ENCODE results near the gene ASXL3.

Gene ASXL3

DNA sequence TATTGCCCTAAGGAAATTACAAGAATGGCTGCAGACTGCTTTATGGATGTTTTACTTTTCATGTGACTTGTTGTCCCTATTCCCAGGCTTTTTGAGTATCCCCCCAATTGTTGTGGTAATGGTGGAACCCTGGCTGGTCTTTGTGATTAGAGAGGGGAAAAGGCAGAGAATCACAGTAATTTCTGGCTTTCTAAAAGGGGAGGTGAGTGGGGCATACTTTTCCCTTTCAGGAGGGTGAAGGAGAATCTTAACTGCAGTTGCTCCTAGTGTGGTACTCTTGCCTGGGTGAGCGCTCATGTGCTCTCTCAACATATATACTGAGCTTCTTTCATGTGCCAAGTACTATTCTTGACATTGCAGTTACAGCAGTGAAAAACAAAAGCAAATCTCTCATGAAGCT lies 69.3 kb downstream of the ASXL3 start:
- DNase-seq (ENCODE audit: low read depth in 1 of 2, low spot score in 1 of 2) = no peak
- H3K27me3 ChIP-seq (ENCODE audit: insufficient read depth, poor library complexity, severe bottlenecking) = no peaks in the 10 kb centered on the region
- H3K4me3 ChIP-seq (replicated peaks; ENCODE audit: insufficient read depth, low read length) = no peak overlapping the region
- TF ChIP-seq POLR2AphosphoS5 (IDR thresholded peaks at IDR 0.05; ENCODE audit: low read depth) (no peak), SPI1 (IDR thresholded peaks at IDR 0.05; ENCODE audit: borderline replicate concordance, low read depth) (no peak), GABPA (IDR thresholded peaks at IDR 0.05; ENCODE audit: low read depth) (no peak)
- TF ChIP-seq, protein P1, sequence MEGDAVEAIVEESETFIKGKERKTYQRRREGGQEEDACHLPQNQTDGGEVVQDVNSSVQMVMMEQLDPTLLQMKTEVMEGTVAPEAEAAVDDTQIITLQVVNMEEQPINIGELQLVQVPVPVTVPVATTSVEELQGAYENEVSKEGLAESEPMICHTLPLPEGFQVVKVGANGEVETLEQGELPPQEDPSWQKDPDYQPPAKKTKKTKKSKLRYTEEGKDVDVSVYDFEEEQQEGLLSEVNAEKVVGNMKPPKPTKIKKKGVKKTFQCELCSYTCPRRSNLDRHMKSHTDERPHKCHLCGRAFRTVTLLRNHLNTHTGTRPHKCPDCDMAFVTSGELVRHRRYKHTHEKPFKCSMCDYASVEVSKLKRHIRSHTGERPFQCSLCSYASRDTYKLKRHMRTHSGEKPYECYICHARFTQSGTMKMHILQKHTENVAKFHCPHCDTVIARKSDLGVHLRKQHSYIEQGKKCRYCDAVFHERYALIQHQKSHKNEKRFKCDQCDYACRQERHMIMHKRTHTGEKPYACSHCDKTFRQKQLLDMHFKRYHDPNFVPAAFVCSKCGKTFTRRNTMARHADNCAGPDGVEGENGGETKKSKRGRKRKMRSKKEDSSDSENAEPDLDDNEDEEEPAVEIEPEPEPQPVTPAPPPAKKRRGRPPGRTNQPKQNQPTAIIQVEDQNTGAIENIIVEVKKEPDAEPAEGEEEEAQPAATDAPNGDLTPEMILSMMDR (IDR thresholded peaks at IDR 0.05; ENCODE audit: insufficient read depth, low read length) = no peak
- TF ChIP-seq, protein P2, sequence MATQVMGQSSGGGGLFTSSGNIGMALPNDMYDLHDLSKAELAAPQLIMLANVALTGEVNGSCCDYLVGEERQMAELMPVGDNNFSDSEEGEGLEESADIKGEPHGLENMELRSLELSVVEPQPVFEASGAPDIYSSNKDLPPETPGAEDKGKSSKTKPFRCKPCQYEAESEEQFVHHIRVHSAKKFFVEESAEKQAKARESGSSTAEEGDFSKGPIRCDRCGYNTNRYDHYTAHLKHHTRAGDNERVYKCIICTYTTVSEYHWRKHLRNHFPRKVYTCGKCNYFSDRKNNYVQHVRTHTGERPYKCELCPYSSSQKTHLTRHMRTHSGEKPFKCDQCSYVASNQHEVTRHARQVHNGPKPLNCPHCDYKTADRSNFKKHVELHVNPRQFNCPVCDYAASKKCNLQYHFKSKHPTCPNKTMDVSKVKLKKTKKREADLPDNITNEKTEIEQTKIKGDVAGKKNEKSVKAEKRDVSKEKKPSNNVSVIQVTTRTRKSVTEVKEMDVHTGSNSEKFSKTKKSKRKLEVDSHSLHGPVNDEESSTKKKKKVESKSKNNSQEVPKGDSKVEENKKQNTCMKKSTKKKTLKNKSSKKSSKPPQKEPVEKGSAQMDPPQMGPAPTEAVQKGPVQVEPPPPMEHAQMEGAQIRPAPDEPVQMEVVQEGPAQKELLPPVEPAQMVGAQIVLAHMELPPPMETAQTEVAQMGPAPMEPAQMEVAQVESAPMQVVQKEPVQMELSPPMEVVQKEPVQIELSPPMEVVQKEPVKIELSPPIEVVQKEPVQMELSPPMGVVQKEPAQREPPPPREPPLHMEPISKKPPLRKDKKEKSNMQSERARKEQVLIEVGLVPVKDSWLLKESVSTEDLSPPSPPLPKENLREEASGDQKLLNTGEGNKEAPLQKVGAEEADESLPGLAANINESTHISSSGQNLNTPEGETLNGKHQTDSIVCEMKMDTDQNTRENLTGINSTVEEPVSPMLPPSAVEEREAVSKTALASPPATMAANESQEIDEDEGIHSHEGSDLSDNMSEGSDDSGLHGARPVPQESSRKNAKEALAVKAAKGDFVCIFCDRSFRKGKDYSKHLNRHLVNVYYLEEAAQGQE (IDR thresholded peaks at IDR 0.05; ENCODE audit: insufficient replicate concordance, low read depth) = no peak
- H3K27ac ChIP-seq (replicated peaks) = no peak overlapping the region

DNA sequence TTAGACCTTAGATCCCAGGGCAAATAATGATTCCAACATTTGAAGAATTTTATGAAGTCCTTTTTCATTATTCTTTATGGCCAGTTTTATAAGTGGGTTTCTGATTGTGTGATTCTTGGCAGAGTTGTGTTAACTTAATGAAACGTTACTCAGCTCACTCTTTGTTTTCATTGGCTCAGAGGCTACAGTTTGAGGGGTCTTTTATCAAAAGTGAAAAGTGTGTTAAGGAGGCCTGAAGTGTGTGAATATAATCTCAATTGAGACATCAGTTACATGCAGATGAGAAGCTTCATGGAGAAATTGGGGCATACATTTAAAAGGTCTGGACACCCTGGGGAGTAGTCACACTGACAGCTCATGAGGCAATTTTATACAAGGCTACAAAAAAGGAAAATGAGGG lies 74.6 kb downstream of the ASXL3 start:
- TF ChIP-seq SPI1 (IDR thresholded peaks at IDR 0.05; ENCODE audit: borderline replicate concordance, low read depth) = no peak
- TF ChIP-seq POLR2AphosphoS5 (IDR thresholded peaks at IDR 0.05; ENCODE audit: low read depth) = no peak
- no peak for TF ChIP-seq GABPA (IDR thresholded peaks at IDR 0.05; ENCODE audit: low read depth)
- TF ChIP-seq, protein P2 (IDR thresholded peaks at IDR 0.05; ENCODE audit: insufficient replicate concordance, low read depth) = no peak
- TF ChIP-seq, protein P1 (IDR thresholded peaks at IDR 0.05; ENCODE audit: insufficient read depth, low read length) = no peak
- Histone ChIP-seq H3K4me3 (replicated peaks; ENCODE audit: insufficient read depth, low read length) (no peak overlapping the region), H3K27me3 (ENCODE audit: insufficient read depth, poor library complexity, severe bottlenecking) (no peaks in the 10 kb centered on the region), H3K27ac (replicated peaks) (no peak overlapping the region)
- DNase-seq (ENCODE audit: low read depth in 1 of 2, low spot score in 1 of 2) = no peak

DNA sequence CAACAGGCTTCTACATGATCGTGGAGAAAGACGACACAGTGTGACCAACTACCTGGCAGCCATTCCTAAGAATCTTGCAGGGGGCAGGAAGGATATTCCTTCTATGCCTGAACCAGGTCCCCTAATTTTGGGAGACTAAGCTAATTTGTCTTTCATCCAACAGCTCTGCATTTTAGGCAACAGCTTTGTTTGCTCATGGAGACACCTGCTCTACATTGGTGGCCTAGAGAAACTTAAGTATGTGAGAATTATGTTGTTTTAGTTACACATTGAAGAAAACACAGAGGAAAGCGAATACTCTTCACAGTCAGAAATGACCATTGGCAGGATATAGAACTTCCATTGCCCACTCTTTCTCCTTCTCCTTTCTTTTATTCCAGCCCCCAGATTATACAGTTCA lies 75.2 kb downstream of the ASXL3 start:
- no peak for TF ChIP-seq POLR2AphosphoS5 (IDR thresholded peaks at IDR 0.05; ENCODE audit: low read depth)
- TF ChIP-seq, protein P2 (IDR thresholded peaks at IDR 0.05; ENCODE audit: insufficient replicate concordance, low read depth) = no peak
- TF ChIP-seq, protein P1 (IDR thresholded peaks at IDR 0.05; ENCODE audit: insufficient read depth, low read length) = no peak
- Histone ChIP-seq H3K4me3 (replicated peaks; ENCODE audit: insufficient read depth, low read length) (no peak overlapping the region), H3K27me3 (ENCODE audit: insufficient read depth, poor library complexity, severe bottlenecking) (no peaks in the 10 kb centered on the region), H3K27ac (replicated peaks) (no peak overlapping the region)
- no peak for DNase-seq (ENCODE audit: low read depth in 1 of 2, low spot score in 1 of 2)
